ENCODE data around the gene BPIFB4. TPM values are rescaled to one million over a fixed set of nuclear protein-coding genes. Genes with fewer than 3 reads are reported as not detected.

BPIFB4 gene
- total and polyA plus RNA-seq, 2 experiments from 2014 or later: not detected

DNA sequence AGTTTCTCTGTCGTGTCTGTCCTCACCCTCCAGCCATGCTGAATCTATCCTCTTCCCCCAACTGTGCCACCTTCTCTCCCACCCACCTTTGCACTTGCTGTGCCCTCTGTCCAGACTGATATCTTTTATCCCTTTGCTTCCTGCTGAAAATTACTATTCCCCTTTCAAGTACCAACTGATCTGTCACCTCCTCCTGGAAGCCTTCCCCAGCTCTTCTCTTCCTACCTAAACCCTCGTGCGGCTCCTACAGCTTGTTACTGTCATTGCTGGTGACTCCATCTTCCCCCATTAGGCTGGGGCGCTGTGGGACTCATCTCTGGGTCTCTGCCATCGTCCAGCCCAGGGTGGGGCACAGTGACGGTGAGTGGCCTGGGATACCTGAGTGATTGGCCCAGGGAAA lies 46.9 kb upstream of the BPIFB4 start:
- TF ChIP-seq, protein P1, sequence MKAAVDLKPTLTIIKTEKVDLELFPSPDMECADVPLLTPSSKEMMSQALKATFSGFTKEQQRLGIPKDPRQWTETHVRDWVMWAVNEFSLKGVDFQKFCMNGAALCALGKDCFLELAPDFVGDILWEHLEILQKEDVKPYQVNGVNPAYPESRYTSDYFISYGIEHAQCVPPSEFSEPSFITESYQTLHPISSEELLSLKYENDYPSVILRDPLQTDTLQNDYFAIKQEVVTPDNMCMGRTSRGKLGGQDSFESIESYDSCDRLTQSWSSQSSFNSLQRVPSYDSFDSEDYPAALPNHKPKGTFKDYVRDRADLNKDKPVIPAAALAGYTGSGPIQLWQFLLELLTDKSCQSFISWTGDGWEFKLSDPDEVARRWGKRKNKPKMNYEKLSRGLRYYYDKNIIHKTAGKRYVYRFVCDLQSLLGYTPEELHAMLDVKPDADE (IDR thresholded peaks at IDR 0.05): no peak
- TF ChIP-seq, protein P2, sequence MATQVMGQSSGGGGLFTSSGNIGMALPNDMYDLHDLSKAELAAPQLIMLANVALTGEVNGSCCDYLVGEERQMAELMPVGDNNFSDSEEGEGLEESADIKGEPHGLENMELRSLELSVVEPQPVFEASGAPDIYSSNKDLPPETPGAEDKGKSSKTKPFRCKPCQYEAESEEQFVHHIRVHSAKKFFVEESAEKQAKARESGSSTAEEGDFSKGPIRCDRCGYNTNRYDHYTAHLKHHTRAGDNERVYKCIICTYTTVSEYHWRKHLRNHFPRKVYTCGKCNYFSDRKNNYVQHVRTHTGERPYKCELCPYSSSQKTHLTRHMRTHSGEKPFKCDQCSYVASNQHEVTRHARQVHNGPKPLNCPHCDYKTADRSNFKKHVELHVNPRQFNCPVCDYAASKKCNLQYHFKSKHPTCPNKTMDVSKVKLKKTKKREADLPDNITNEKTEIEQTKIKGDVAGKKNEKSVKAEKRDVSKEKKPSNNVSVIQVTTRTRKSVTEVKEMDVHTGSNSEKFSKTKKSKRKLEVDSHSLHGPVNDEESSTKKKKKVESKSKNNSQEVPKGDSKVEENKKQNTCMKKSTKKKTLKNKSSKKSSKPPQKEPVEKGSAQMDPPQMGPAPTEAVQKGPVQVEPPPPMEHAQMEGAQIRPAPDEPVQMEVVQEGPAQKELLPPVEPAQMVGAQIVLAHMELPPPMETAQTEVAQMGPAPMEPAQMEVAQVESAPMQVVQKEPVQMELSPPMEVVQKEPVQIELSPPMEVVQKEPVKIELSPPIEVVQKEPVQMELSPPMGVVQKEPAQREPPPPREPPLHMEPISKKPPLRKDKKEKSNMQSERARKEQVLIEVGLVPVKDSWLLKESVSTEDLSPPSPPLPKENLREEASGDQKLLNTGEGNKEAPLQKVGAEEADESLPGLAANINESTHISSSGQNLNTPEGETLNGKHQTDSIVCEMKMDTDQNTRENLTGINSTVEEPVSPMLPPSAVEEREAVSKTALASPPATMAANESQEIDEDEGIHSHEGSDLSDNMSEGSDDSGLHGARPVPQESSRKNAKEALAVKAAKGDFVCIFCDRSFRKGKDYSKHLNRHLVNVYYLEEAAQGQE (IDR thresholded peaks at IDR 0.05; ENCODE audit: unreplicated experiment): no peak
- Histone ChIP-seq H4K20me1 (replicated peaks; ENCODE audit: insufficient read depth) (no peaks in the 10 kb centered on the region), H2AFZ (no peak overlapping the region), H3K27me3 (ENCODE audit: insufficient read depth) (no peaks in the 10 kb centered on the region), H3F3A (replicated peaks; ENCODE audit: low read depth) (no peaks in the 10 kb centered on the region), H3K36me3 (ENCODE audit: insufficient read depth) (no peaks in the 10 kb centered on the region), H3K9me2 (ENCODE audit: insufficient read depth) (no peaks in the 10 kb centered on the region), H3K4me2 (no peak overlapping the region), H3K79me2 (replicated peaks; ENCODE audit: insufficient read depth) (no peaks in the 10 kb centered on the region), H3K4me3 (no peak overlapping the region), H3K27ac (ENCODE audit: low read depth) (no peak overlapping the region), H3K4me1 (ENCODE audit: insufficient read depth) (no peaks in the 10 kb centered on the region)
- Mint-ChIP-seq H3K27ac (no peak overlapping the region), H3K9me3 (0 out of 3 replicates have a peak, but pooled peaks cover 3% of the 10 kb centered on the region), H3K36me3 (ENCODE audit: low read depth) (no peaks in the 10 kb centered on the region), H3K27me3 (ENCODE audit: insufficient read depth, low read depth, poor library complexity) (peaks cover 6% of the 10 kb centered on the region), H3K4me1 (no peaks in the 10 kb centered on the region), H3K4me3 (no peak overlapping the region)
- DNase-seq (ENCODE audit: low spot score): no peak
- ATAC-seq: no peak

DNA sequence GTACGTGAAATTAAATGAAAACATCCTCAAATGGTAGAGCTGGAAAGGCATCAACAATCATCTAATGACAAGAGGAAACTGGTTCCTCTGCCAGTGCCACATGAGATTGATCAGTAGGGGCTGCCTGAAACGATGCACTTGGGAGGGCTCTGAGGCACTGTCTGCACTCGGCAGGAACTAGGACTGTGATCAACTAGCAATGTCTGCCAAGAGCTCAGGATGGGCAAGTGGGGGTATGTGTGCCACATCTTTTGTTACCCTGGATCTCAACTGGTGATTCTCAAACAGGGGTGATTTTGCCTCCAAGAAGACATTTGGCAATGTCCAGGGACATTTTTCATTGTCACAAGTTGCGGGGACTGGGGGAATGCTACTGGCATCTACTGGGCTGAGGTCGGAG lies 46.1 kb upstream of the BPIFB4 start:
- no peaks in the 10 kb centered on the region for H3K4me1 ChIP-seq (ENCODE audit: insufficient read depth)
- H3K36me3 Mint-ChIP-seq (ENCODE audit: low read depth): no peaks in the 10 kb centered on the region
- H3K27me3 Mint-ChIP-seq (ENCODE audit: insufficient read depth, low read depth, poor library complexity): peaks cover 6% of the 10 kb centered on the region
- H3K4me2 ChIP-seq: no peak overlapping the region
- H4K20me1 ChIP-seq (replicated peaks; ENCODE audit: insufficient read depth): no peaks in the 10 kb centered on the region
- H3K9me3 Mint-ChIP-seq: 0 out of 3 replicates have a peak, but pooled peaks cover 3% of the 10 kb centered on the region
- no peaks in the 10 kb centered on the region for H3K27me3 ChIP-seq (ENCODE audit: insufficient read depth)
- no peaks in the 10 kb centered on the region for H3K9me2 ChIP-seq (ENCODE audit: insufficient read depth)
- no peak overlapping the region for H2AFZ ChIP-seq
- DNase-seq (ENCODE audit: low spot score) (no peak), ATAC-seq (no peak)
- no peaks in the 10 kb centered on the region for H3K79me2 ChIP-seq (replicated peaks; ENCODE audit: insufficient read depth)
- no peaks in the 10 kb centered on the region for H3K36me3 ChIP-seq (ENCODE audit: insufficient read depth)
- H3F3A ChIP-seq (replicated peaks; ENCODE audit: low read depth): no peaks in the 10 kb centered on the region
- no peaks in the 10 kb centered on the region for H3K4me1 Mint-ChIP-seq
- H3K4me3 Mint-ChIP-seq: no peak overlapping the region
- H3K27ac ChIP-seq (ENCODE audit: low read depth): no peak overlapping the region
- H3K27ac Mint-ChIP-seq: no peak overlapping the region
- no peak overlapping the region for H3K4me3 ChIP-seq
- no peak for TF ChIP-seq POLR2AphosphoS5 (IDR thresholded peaks at IDR 0.05; ENCODE audit: low read depth)
- TF ChIP-seq JUNB (IDR thresholded peaks at IDR 0.05; ENCODE audit: unreplicated experiment): no peak
- TF ChIP-seq, protein P3, sequence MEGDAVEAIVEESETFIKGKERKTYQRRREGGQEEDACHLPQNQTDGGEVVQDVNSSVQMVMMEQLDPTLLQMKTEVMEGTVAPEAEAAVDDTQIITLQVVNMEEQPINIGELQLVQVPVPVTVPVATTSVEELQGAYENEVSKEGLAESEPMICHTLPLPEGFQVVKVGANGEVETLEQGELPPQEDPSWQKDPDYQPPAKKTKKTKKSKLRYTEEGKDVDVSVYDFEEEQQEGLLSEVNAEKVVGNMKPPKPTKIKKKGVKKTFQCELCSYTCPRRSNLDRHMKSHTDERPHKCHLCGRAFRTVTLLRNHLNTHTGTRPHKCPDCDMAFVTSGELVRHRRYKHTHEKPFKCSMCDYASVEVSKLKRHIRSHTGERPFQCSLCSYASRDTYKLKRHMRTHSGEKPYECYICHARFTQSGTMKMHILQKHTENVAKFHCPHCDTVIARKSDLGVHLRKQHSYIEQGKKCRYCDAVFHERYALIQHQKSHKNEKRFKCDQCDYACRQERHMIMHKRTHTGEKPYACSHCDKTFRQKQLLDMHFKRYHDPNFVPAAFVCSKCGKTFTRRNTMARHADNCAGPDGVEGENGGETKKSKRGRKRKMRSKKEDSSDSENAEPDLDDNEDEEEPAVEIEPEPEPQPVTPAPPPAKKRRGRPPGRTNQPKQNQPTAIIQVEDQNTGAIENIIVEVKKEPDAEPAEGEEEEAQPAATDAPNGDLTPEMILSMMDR (conservative IDR thresholded peaks at IDR 0.05; ENCODE audit: low read depth in 2 of 2): no peak
- no peak for TF ChIP-seq EZH2phosphoT487 (IDR thresholded peaks at IDR 0.05; ENCODE audit: unreplicated experiment)
- no peak for TF ChIP-seq STAT1 (IDR thresholded peaks at IDR 0.05; ENCODE audit: unreplicated experiment)
- TF ChIP-seq, protein P4, sequence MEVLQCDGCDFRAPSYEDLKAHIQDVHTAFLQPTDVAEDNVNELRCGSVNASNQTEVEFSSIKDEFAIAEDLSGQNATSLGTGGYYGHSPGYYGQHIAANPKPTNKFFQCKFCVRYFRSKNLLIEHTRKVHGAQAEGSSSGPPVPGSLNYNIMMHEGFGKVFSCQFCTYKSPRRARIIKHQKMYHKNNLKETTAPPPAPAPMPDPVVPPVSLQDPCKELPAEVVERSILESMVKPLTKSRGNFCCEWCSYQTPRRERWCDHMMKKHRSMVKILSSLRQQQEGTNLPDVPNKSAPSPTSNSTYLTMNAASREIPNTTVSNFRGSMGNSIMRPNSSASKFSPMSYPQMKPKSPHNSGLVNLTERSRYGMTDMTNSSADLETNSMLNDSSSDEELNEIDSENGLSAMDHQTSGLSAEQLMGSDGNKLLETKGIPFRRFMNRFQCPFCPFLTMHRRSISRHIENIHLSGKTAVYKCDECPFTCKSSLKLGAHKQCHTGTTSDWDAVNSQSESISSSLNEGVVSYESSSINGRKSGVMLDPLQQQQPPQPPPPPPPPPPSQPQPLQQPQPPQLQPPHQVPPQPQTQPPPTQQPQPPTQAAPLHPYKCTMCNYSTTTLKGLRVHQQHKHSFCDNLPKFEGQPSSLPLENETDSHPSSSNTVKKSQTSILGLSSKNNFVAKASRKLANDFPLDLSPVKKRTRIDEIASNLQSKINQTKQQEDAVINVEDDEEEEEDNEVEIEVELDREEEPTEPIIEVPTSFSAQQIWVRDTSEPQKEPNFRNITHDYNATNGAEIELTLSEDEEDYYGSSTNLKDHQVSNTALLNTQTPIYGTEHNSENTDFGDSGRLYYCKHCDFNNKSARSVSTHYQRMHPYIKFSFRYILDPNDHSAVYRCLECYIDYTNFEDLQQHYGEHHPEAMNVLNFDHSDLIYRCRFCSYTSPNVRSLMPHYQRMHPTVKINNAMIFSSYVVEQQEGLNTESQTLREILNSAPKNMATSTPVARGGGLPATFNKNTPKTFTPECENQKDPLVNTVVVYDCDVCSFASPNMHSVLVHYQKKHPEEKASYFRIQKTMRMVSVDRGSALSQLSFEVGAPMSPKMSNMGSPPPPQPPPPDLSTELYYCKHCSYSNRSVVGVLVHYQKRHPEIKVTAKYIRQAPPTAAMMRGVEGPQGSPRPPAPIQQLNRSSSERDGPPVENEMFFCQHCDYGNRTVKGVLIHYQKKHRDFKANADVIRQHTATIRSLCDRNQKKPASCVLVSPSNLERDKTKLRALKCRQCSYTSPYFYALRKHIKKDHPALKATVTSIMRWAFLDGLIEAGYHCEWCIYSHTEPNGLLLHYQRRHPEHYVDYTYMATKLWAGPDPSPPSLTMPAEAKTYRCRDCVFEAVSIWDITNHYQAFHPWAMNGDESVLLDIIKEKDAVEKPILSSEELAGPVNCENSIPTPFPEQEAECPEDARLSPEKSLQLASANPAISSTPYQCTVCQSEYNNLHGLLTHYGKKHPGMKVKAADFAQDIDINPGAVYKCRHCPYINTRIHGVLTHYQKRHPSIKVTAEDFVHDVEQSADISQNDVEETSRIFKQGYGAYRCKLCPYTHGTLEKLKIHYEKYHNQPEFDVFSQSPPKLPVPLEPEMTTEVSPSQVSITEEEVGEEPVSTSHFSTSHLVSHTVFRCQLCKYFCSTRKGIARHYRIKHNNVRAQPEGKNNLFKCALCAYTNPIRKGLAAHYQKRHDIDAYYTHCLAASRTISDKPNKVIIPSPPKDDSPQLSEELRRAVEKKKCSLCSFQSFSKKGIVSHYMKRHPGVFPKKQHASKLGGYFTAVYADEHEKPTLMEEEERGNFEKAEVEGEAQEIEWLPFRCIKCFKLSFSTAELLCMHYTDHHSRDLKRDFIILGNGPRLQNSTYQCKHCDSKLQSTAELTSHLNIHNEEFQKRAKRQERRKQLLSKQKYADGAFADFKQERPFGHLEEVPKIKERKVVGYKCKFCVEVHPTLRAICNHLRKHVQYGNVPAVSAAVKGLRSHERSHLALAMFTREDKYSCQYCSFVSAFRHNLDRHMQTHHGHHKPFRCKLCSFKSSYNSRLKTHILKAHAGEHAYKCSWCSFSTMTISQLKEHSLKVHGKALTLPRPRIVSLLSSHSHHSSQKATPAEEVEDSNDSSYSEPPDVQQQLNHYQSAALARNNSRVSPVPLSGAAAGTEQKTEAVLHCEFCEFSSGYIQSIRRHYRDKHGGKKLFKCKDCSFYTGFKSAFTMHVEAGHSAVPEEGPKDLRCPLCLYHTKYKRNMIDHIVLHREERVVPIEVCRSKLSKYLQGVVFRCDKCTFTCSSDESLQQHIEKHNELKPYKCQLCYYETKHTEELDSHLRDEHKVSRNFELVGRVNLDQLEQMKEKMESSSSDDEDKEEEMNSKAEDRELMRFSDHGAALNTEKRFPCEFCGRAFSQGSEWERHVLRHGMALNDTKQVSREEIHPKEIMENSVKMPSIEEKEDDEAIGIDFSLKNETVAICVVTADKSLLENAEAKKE (CRISPR knock-in tag; IDR thresholded peaks at IDR 0.05): no peak
- TF ChIP-seq ZNF331 (CRISPR knock-in tag; IDR thresholded peaks at IDR 0.05; ENCODE audit: low read depth): no peak
- TF ChIP-seq EZH2 (IDR thresholded peaks at IDR 0.05; ENCODE audit: low read depth, unreplicated experiment): no peak

Data from GM23338 (cell line).